Transverse colon (tissue), 4 donors: Measurements from ENCODE around the gene GLTPD2.

Experiments used
- EP300 ChIP-seq: sonication (generic); formaldehyde crosslinking; IDR thresholded peaks from one replicate; pipeline ENCODE4 v1.6.1; 2017; ENCODE audit warnings: antibody characterized with exemption, low read depth
- POLR2AphosphoS5 ChIP-seq, 3 donors: sonication (generic); formaldehyde crosslinking; IDR thresholded peaks; one replicate each; pipeline ENCODE4 v1.6.1; 2016; ENCODE audit warnings: antibody characterized with exemption in 3 of 3
- TF ChIP-seq, protein P1 (sequence below), 5 experiments: fragments of 200-600 bp in 3 of 5; fragments of 450-650 bp in 2 of 5; sonication (generic) in 3 of 5; IDR thresholded peaks; 1 replicate in 2 of 5; 2 replicates in 3 of 5; pipeline ENCODE4 v1.5.1; 2016 to 2017; ENCODE audit warnings: antibody characterized with exemption in 5 of 5, inconsistent platforms in 3 of 5, mild to moderate bottlenecking in 2 of 5, moderate library complexity in 1 of 5

DNA sequence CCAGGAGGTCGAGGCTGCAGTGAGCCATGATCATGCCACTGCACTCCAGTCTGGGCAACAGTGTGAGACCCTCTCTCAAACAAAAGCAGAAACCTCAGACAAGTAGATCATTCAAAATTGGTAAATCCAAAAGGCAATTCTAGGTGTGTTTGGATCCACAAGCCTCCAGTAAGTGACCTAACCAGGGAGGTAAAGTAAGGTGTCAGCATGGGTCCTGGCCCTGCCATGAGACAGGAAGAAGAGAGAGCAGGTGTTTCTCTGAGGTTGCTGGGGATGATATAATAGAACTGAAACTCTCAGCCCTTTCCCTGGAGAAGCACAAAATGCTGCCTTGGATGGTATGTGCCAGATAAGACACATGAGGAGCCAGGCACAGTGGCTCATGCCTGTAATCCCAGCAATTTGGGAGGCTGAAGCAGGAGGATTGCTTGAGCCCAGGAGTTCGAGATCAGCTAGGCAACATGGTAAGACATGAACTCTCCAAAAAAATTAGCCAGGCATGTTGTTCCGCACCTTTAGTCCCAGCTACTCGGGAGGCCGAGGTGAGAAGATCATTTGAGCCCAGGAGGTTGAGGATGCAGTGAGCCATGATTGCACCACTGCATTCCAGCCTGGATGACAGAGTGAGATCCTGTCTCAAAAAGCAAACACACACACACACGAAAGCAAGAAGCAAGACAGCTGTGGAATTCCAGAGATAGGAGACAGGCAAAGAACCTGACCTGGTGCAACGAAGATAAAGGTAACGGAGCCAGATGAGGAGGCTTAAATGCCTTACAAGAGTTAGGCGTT is 10.6 kb upstream of the GLTPD2 start:
- TF ChIP-seq, protein P1, sequence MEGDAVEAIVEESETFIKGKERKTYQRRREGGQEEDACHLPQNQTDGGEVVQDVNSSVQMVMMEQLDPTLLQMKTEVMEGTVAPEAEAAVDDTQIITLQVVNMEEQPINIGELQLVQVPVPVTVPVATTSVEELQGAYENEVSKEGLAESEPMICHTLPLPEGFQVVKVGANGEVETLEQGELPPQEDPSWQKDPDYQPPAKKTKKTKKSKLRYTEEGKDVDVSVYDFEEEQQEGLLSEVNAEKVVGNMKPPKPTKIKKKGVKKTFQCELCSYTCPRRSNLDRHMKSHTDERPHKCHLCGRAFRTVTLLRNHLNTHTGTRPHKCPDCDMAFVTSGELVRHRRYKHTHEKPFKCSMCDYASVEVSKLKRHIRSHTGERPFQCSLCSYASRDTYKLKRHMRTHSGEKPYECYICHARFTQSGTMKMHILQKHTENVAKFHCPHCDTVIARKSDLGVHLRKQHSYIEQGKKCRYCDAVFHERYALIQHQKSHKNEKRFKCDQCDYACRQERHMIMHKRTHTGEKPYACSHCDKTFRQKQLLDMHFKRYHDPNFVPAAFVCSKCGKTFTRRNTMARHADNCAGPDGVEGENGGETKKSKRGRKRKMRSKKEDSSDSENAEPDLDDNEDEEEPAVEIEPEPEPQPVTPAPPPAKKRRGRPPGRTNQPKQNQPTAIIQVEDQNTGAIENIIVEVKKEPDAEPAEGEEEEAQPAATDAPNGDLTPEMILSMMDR (IDR thresholded peaks at IDR 0.05), result no peak
- TF ChIP-seq POLR2AphosphoS5 (IDR thresholded peaks at IDR 0.05) (no peak), EP300 (no peak)
